ENCODE data around the gene FAM76A.
"Not testable (repeated sequence)": the region's sequence is repeated elsewhere in the genome, so short reads cannot be mapped to it uniquely, and the experiment has no call there.

FAM76A gene

DNA sequence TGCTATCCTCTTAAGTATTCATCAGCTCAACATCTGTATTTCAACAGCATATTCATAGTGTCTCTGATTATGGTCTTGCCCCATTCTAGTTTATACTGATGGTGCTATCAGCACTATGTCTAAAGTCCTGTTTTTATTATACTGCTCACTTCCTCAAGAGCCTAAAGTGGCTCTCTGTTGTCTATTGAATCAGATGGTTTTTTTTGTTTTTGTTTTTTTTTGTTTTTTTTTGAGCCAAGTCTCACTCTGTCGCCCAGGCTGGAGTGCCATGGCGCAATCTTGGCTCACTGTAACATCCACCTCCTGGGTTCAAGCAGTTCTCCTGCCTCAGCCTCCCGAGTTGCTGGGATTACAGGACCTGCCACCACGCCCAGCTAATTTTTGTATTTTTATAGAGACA is 53.4 kb downstream of the FAM76A start:
- DNase-seq: no peak

DNA sequence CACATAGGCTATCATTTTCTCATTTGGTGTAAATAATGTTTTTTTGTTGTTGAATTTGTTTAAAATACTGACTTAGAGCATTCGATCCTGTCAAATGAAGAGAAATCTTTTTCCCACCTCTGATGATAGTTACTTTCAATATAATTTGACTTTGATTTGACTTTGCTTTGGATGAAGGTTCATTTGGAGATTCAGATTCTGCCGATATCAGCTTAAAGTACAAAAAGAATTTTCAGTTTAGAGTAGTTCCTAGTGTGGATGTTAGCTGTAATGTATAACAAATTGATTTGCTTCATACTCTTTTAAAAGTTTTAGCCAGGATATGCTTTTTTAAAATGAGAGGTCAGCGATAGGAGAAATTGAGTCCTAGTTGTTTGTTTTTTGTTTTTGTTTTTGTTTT is 57.2 kb downstream of the FAM76A start:
- no peak for DNase-seq

DNA sequence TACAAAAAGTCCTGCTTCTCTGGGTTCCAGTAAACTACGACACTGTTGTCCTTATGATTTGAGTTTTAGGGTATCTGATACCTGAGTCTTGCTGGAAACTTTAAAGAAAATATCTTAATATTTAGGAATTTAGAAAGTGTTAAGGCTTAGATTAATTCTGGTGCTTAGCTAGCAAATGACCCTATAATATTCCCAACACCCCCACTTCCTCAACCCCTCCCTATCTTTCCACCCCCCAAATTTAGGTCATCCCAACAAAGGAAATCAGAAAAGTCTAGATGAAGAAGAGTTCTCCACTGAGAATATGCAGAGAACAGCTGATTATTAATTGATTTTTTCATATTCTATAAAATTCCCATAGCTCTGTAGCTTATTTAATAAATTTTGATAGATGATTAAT is 58.9 kb downstream of the FAM76A start:
- no peak for DNase-seq

DNA sequence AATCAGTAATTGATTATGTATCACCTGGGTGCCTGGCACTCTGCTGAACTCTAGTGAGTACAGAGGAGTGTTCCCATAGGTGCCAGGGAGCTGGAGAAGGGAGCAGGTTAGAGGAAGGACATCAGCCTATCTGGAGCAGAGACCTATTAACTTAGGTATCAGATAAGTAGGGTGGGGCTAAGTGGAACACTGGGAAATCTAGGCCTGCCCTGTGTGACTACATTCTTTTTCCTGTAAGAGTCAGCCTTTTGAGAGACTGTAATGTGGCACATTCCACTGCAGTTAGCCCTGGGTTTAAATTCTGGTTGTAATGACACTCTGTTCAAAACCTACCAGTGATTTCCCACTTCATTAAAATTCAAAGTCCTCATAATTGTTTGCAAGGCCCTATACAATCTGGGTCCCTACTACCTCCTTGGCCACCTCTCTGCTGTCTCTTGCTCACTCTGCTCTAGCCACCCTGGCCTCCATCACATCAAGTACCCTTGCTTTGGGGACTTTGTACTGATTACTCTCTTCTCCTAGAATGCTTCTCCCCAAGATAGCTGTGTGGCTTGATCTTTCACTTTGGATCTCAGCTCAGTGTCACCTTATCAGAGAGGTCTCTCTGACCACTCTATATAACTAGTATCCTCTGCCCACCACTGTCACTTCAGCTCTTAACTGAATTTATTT is 60.2 kb downstream of the FAM76A start:
- no peak for DNase-seq

DNA sequence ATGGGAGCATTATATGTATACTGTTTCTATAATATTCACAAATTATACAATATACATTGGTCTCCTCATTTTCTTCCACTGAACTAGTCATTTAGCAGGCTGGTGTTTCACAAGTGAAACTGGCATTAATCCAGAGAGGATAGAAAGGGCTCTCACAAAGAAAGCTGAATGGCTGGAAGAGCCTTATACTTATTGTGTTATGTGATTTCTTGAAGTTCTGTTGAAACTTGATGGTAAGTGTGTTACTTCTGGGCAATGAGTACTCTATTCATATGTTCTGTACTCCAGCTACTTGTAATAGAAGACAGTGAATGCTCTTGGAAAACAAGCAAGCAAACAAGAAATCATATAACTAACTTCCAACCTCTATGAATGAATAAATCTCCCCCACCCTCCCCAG is 62.1 kb downstream of the FAM76A start:
- no peak for DNase-seq

DNA sequence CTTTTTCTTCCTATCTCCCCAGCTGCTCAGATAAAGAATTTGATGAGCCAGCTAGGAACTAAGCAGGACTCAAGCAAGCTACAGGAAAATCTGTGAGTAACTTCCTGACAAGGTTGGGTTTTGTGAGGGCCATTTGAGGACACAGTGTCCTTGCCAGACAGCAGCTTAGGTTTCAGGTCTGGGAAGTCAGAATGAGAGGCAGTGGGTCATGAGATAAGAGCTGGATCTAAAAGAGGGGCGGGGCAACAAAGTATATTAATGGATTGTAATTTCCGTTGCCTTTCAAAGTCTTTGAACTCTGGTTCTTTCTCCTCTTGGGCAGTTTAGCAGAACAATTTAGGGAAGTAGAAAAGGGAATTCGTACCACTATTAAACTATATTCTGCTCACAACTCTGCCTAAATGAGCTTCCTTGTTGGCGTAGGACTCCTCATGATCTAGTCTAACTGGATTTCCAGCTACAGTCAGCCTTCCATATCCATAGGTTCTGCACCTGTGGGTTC is 63.8 kb downstream of the FAM76A start:
- no peak for DNase-seq

DNA sequence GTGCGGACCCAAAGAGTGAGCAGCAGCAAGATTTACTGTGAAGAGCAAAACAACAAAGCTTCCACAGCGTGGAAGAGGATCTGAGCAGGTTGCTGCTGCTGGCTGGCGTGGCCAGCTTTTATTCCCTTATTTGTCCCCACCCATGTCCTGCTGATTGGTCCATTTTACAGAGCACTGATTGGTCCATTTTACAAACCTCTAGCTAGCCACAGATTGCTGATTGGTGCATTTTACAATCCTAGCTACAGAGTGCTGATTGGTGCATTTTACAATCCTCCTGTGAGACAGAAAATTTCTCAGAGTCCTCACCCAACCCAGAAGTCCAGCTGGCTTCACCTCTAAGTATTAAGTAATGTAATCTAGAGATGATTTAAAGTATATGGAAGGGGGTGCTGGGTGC is 64.5 kb downstream of the FAM76A start:
- DNase-seq: not testable (repeated sequence)

DNA sequence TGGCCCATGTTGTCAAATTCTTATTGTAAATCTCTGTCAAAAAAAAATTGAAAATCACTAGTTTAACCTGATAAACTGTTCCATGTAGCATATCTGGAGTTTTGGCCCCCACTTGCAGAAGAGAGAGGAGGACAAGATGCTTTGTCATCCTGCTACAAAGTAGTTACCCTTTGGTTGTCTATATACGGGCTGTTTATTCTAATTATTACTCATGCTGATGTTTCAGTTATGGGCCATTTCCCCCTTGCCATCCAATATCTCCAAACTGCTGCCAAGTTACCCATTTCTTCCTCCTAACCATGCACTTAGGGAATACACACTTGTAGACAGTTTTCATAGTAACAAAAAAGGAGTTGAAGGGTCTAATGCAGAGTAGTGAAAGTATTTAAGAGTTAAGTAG is 69.8 kb downstream of the FAM76A start:
- DNase-seq: no peak

DNA sequence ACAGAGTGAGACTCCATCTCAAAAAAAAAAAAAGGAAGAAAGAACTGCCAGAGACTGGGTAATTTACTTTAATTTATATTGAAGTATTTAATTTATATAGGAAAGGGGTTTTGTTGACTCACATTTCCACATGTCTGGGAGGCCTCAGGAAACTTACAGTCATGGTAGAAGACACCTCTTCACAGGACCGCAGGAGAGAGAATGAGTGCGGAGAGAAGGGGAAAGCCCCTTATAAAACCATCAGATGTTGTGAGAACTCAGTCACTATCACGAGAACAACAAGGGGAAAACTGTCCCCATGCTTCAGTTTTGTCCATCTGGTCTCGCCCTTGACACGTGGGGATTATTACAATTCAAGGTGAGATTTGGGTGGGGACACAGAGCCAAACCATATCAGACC is 79.0 kb downstream of the FAM76A start:
- no peak for DNase-seq

DNA sequence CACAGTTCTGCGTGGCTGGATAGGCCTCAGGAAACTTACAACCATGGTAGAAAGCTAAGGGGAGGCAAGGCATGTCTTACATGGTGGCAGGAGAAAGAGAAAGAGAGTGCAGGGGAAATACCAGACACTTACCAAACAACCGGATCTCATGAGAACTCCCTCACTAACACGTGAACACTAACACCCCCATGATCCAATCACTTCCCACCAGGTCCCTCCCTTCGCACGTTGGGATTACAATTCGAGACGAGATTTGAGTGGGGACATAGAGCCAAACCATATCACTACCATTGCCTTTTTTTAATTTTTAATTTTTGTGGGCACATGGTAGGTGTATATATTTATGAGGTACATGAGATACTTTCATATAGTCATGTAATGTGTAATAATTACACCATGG is 81.0 kb downstream of the FAM76A start:
- DNase-seq: no peak

DNA sequence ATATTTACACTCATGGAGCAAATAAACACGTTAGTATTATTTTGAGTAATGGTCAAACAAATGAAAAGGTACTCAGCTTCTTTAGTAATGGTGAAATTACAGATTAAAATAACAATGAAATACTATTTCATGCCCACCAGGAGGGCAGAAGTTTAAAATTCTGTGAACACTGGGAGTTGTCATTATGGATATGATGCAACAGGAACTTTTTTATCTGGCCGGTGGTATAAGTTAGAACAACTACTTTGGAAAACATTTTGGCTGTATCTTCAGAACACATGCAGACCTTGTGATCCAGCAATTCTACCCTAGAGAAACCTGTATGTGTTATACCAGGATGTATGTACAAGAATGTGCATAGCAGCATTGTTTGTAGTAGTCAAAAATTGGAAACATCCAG is 81.6 kb downstream of the FAM76A start:
- no peak for DNase-seq

DNA sequence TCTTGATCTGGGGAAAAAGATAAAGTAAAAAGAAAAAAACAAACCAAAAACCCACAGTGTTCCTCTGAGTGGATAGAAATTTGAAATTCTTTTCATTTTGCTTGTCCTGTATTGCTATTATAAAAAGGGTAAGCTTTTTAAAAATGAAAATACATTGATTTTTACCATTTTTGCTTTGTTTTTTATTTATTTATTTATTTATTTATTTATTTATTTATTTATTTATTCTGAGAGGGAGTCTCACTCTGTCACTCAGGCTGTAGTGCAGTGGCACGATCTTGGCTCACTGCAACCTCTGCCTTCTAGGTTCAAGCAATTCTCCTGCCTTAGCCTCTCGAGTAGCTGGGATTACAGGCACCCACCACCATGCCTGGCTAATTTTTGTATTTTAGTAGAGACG is 82.4 kb downstream of the FAM76A start:
- not testable (repeated sequence) for DNase-seq

DNA sequence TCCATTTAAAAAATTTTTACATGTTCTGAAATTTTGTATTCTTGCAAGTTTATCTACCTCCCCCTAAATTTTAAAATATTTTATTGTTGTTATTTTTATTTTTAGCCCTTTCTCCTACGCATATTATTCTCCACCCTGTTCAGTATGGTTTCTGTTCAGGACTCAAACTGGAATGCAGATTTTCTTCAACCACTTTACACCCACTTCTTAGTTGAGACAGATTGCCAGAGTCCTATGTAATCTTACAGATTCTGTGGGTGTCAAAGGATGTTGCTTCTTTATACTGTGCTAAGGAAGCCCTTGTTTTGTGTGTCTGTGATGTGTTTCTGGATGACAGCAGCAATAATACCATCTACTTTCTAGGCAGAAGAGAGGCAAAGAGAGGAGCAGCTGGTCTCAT is 84.1 kb downstream of the FAM76A start:
- no peak for DNase-seq

DNA sequence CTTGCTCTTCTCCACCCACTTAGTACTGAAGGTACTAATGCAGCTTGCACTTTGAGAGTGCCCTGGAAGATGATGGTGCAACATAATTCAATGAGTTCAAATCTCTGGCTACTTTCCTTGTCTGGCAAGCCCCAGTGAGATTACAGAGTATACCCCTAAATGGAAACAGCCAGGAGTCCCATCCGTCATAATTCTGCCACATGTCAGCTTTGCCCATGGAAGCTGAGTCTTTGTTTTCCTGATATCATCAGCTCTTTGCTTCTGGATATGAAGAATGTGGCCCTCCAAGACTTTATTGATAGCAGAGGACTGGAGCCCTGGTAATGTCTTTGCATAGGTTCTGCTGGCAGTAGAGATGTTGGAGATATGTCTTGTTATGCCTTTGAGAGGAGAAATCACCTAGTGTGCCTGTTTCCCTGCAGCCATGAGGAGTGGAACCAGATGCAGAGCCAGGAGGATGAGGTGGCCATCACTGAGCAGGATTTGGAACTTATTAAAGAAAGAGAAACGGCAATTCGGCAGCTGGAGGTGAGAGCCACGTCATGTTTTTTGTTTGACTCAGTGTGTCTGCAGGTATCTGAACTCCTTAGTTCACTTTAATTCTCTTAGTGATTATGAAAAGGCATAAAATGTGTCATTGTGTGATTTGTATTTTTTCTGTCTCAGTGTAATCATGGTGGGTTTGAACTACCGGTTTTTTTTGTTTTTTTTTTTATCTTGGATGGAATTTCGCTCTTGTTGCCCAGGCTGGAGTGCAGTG is 86.2 kb downstream of the FAM76A start:
- no peak for DNase-seq
